Mucosa of rectum (tissue), 2 donors: Measurements from ENCODE around the gene SOCS2.

ENCODE experiments used
- H3K27ac ChIP-seq, 2 donors: one replicate each; pipeline ENCODE4 v1.7.0; 2013; ENCODE audit warnings: inconsistent platforms in 2 of 2, low read depth in 2 of 2, low read length in 2 of 2
- H3K27me3 ChIP-seq, 2 donors: one replicate each; pipeline ENCODE4 v1.7.0; 2013; ENCODE audit warnings: low read length in 2 of 2; ENCODE audit not compliant: control insufficient read depth in 2 of 2, insufficient read depth in 2 of 2
- H3K36me3 ChIP-seq, 2 donors: one replicate each; pipeline ENCODE4 v1.7.0; 2013; ENCODE audit warnings: low read length in 2 of 2; ENCODE audit not compliant: control insufficient read depth in 2 of 2, insufficient read depth in 2 of 2
- H3K4me1 ChIP-seq, 2 donors: one replicate each; pipeline ENCODE4 v1.7.0; 2013; ENCODE audit warnings: low read length in 2 of 2, mild to moderate bottlenecking in 1 of 2; ENCODE audit not compliant: control insufficient read depth in 2 of 2, insufficient read depth in 2 of 2
- H3K4me3 ChIP-seq, 2 donors: one replicate each; pipeline ENCODE4 v1.7.0; 2013; ENCODE audit warnings: low read length in 2 of 2
- H3K9ac ChIP-seq, 2 donors: one replicate each; pipeline ENCODE4 v1.7.0; 2013; ENCODE audit warnings: low read length in 2 of 2, low read depth in 1 of 2, mild to moderate bottlenecking in 1 of 2
- H3K9me3 ChIP-seq, 2 donors: one replicate each; pipeline ENCODE4 v1.7.0; 2013; ENCODE audit warnings: low read length in 2 of 2; ENCODE audit not compliant: control insufficient read depth in 2 of 2
- donor health status: healthy.
- donor health status: Normal muscosa, but diverticular disease.

Gene SOCS2

DNA sequence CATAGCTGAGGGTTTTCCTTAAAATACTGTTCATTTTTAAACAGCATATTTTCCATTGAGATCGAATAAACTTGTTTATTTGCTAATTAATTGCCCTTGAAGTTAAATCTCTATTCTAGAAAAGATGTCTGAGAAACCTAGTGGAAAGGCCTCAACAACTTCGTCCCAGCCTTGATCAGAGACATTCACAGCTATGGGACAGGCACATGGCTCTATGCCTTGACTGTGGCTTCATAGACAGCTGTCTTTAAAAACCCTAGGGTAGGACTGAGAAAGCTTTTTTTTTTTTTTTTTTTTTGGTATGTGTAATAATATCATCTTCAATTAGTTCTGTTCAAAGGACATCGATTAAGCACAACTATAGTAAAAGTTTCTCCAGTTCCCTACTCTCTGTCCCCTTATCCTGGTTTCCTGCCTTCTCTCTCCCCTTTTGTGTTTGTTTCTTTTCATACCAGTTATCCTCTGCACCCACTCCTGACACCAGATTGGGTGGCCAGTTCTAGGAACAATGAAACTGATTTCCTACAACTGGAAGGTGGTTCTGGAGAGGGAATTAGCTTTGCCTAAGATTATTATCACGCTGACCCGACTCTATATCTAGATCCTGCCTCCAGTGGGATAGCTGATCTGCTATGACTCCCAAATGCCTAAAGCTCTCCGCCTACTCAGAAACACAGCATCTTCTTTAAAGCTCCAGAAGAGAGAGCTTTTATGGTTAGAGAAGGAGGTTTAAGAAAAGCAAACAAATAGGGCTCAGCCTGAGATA lies 20.3 kb downstream of the SOCS2 start:
- peak overlapping the region in 1 of 2 donors; percentile 56 for H3K27ac ChIP-seq
- H3K9ac ChIP-seq: no peak overlapping the region
- peaks cover 0 to 5% of the 10 kb centered on the region in 2 donors for H3K4me1 ChIP-seq
- peaks cover 0 to 7% of the 10 kb centered on the region in 2 donors for H3K27me3 ChIP-seq
- no peak overlapping the region for H3K4me3 ChIP-seq
- H3K36me3 ChIP-seq: no peaks in the 10 kb centered on the region
- H3K9me3 ChIP-seq: no peaks in the 10 kb centered on the region

DNA sequence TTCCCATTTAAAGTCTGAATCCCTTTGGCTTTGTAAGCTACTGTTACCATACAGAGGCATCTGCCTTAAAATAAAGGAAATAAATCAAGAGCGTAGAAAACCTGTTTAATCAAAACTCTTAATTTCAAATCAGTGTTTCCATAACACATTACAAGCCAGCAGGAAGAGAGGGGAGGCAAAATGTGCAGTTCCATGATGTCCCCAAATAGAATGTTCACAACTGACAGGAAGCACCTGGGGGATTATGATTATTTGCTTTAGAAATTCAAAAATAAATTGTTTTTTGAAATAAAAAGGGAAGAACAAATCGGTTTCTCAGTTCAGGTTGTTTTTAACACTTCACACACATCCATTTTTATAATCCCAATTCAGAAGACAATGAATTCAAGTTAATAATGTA lies 21.4 kb downstream of the SOCS2 start:
- no peak overlapping the region for H3K4me3 ChIP-seq
- H3K9me3 ChIP-seq: no peaks in the 10 kb centered on the region
- H3K27ac ChIP-seq: no peak overlapping the region
- H3K9ac ChIP-seq: no peak overlapping the region
- H3K27me3 ChIP-seq: peaks cover 0 to 7% of the 10 kb centered on the region in 2 donors
- H3K4me1 ChIP-seq: peaks cover 0 to 5% of the 10 kb centered on the region in 2 donors
- H3K36me3 ChIP-seq: no peaks in the 10 kb centered on the region

DNA sequence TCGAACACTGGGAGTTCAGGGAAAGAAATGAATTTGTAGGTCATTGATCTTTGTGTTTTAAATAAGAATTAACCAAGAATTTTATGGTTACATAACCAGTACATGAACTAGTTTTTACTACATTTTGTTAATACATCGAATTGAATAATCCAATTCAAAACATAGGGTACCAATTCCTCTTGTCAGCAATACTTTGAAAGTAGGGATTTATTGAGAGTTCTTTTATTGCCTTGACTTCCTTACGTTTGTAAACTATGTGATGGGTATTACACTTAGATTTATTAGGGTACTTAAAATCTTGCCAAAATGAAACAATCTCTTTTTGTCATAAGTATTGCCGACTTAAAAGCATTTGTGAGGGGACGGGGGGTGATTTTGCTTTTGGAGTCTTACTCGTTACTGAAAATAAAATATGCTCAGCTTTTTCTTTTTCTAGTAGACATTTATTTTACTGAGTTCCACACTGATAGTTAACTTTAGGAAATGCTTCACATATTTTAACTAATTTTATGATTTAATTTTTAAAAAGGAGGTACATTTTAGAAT lies 22.4 kb downstream of the SOCS2 start:
- peaks cover 0 to 7% of the 10 kb centered on the region in 2 donors for H3K27me3 ChIP-seq
- H3K9ac ChIP-seq: no peak overlapping the region
- H3K4me1 ChIP-seq: peaks cover 0 to 5% of the 10 kb centered on the region in 2 donors
- H3K36me3 ChIP-seq: no peaks in the 10 kb centered on the region
- H3K4me3 ChIP-seq: no peak overlapping the region
- no peaks in the 10 kb centered on the region for H3K9me3 ChIP-seq
- no peak overlapping the region for H3K27ac ChIP-seq

DNA sequence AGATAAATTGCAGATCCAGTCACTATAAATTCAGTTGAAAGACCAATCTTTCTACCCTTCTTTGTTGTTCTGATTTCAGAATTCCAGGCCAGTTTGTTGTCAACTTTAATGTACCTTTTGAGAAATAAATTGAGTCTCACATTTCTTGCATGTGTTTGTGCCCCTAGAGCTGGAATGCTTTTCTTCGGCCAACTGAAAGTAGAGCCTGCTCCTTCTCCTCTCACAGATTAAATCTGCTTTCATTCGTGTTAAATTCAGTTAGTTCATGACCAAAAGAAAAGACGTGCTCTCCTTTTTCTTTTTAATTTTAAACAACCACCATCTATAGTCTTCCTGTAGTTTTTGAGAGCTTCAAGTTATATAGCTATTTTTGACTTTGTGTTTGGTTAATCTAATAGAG lies 22.9 kb downstream of the SOCS2 start:
- Histone ChIP-seq H3K36me3 (no peaks in the 10 kb centered on the region), H3K4me1 (peaks cover 0 to 5% of the 10 kb centered on the region in 2 donors), H3K27me3 (peaks cover 0 to 7% of the 10 kb centered on the region in 2 donors), H3K9ac (no peak overlapping the region), H3K4me3 (no peak overlapping the region), H3K27ac (no peak overlapping the region), H3K9me3 (no peaks in the 10 kb centered on the region)

DNA sequence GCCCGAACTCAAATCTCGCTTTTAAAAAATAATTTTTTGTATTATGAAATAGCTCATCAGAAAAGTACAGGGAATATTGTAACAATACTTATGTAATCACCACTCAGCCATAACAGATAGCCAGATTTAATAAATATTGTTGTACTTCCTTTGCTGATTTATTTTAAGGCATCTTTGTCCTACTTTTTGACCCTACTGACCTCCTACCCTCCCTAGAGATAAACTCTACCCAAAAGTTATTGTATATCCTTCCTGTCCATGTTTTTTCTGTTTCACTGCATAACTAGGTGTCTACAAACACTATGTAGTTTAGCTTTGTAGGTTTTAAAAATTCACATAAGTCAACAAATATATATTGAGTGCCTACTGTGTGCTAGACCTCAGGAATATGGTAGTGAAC lies 25.1 kb downstream of the SOCS2 start:
- Histone ChIP-seq H3K36me3 (no peaks in the 10 kb centered on the region), H3K4me1 (no peaks in the 10 kb centered on the region), H3K9ac (no peak overlapping the region), H3K9me3 (no peaks in the 10 kb centered on the region), H3K4me3 (no peak overlapping the region), H3K27ac (no peak overlapping the region), H3K27me3 (peaks cover 0 to 1% of the 10 kb centered on the region in 2 donors)

DNA sequence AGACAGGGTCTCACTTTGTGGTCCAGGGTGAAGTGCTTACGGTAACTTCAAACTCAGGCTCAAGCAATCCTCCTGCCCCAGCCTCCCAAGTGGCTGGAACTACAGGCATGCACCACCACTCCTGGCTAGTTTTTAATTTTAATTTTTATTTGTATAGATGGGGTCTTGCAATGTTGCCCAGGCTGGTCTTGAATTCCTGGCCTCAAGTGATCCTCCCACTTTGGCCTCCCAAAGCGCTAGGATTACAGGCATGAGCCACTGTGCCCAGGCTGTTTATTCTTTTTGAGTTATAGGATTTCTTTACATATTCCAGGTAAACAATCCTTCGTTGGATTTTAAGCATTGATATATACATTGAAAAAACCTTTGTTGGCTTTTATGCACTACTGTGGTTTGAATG lies 26.7 kb downstream of the SOCS2 start:
- H3K9me3 ChIP-seq: no peaks in the 10 kb centered on the region
- no peaks in the 10 kb centered on the region for H3K27me3 ChIP-seq
- H3K27ac ChIP-seq: no peak overlapping the region
- H3K4me3 ChIP-seq: no peak overlapping the region
- no peaks in the 10 kb centered on the region for H3K4me1 ChIP-seq
- H3K9ac ChIP-seq: no peak overlapping the region
- no peaks in the 10 kb centered on the region for H3K36me3 ChIP-seq

DNA sequence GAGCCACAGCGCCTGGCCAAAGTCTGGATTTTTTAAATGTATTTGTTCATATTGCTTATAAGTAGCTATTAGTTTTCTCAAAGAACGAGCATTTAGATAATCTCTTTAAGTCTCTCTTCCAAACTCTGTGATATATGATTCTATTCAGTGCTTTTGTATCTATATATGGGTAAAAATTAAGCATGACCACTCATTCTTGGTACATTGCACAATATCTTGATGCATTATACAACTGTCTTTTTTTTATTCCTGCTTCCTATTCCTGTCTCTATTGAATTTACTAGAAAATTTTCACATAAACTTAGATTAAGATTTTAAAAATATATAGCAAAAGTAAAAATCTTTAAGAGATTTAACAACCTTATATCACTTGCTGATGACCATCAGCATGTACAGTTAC lies 29.1 kb downstream of the SOCS2 start:
- no peaks in the 10 kb centered on the region for H3K27me3 ChIP-seq
- H3K9ac ChIP-seq: no peak overlapping the region
- no peaks in the 10 kb centered on the region for H3K36me3 ChIP-seq
- H3K27ac ChIP-seq: no peak overlapping the region
- no peaks in the 10 kb centered on the region for H3K4me1 ChIP-seq
- no peak overlapping the region for H3K4me3 ChIP-seq
- H3K9me3 ChIP-seq: no peaks in the 10 kb centered on the region

DNA sequence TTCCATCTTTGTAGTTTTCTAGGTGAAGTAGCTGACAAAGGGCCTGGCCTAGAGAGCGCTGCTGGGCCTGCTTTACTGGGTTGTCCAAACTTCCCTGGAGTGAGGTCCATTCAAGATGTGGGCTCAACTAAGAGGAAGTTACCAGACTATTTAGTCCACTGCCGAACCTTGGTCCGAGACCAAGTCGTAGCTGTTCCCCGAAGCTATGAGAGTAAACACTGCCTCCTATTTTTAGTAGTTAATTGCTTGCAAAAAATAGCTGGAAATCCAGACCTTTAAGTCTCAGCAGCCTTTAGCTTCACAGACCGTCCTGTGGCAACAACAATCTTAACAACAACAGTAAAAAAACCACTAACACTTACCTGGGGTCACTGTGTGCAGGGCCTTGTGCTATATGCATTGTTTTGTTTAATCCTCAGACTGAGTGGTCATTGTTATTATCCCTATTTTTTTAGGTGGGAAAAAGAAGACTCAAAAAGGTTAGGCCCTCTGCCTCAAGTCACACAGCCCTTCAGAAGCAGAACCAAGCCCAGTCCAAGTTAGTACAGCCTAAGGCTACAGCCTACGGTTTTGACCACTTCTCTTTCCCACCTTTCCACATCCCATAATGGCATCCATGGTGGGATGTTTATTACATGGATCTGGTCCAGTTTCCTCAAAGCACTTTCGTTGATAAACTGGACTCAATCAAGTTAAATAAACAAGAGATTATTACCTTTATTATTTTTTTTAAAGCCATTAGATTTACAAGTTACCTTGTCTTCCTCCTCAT lies 30.6 kb downstream of the SOCS2 start:
- no peaks in the 10 kb centered on the region for H3K27me3 ChIP-seq
- H3K9me3 ChIP-seq: no peaks in the 10 kb centered on the region
- no peak overlapping the region for H3K4me3 ChIP-seq
- H3K27ac ChIP-seq: peak overlapping the region in 1 of 2 donors; percentile 23
- no peaks in the 10 kb centered on the region for H3K36me3 ChIP-seq
- no peak overlapping the region for H3K9ac ChIP-seq
- no peaks in the 10 kb centered on the region for H3K4me1 ChIP-seq

DNA sequence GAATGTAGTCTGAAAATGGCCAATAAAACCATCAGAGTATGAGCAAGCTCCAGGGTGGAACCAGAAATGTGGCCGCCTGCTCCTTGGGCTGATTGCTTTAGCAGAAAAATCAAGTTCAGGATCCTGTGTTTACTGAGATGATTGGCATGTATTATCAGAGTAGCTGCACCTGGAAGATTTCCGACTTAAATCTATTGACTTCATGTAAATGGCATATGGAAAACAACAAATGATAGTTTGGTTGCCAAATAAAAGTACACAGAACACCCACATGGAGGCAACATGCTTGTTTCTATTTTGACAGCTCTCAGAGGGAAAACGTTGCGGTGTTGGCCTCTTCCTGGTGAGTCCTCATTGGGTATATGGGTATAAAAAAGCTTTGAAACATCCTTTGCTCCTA lies 31.3 kb downstream of the SOCS2 start:
- Histone ChIP-seq H3K9me3 (no peaks in the 10 kb centered on the region), H3K4me1 (no peaks in the 10 kb centered on the region), H3K36me3 (no peaks in the 10 kb centered on the region), H3K27ac (no peak overlapping the region), H3K9ac (no peak overlapping the region), H3K4me3 (no peak overlapping the region), H3K27me3 (no peaks in the 10 kb centered on the region)

DNA sequence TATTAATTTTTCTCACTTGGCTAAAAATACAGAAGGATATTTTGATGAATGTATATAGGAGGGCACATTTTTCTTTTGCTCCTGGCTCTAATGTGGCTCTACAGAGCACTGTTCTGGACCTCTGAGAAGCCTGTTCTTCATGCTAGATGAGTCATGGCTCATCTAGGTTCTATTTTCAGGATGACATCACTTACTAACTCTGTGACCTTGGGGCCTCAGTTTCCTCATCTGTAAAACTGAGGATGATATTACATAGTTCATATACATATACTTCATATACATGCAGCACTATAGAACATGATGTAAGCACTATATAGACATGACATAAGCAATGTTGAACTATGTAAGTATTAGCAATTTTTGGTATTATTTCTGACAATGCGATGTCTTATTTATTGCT lies 35.8 kb downstream of the SOCS2 start:
- no peak overlapping the region for H3K27ac ChIP-seq
- H3K27me3 ChIP-seq: no peaks in the 10 kb centered on the region
- H3K4me1 ChIP-seq: no peaks in the 10 kb centered on the region
- H3K36me3 ChIP-seq: no peaks in the 10 kb centered on the region
- no peak overlapping the region for H3K9ac ChIP-seq
- H3K4me3 ChIP-seq: no peak overlapping the region
- no peaks in the 10 kb centered on the region for H3K9me3 ChIP-seq
